GM19025 (cell line): ENCODE results near the gene KCNJ12.
"Not testable (repeated sequence)": the region's sequence is repeated elsewhere in the genome, so short reads cannot be mapped to it uniquely, and the experiment has no call there.

Source experiments
- ATAC-seq: cut with Tn5 transposase; IDR thresholded peaks from one replicate; pipeline ENCODE4 v1.9.1; 2021; ENCODE audit warnings: mild to moderate bottlenecking, low read depth, moderate library complexity; ENCODE audit not compliant: unreplicated experiment

KCNJ12 gene

GRCh38 chr17:21348926-21349261 lies 27.3 kb upstream of the KCNJ12 start:
- ATAC-seq: not testable (repeated sequence)

DNA sequence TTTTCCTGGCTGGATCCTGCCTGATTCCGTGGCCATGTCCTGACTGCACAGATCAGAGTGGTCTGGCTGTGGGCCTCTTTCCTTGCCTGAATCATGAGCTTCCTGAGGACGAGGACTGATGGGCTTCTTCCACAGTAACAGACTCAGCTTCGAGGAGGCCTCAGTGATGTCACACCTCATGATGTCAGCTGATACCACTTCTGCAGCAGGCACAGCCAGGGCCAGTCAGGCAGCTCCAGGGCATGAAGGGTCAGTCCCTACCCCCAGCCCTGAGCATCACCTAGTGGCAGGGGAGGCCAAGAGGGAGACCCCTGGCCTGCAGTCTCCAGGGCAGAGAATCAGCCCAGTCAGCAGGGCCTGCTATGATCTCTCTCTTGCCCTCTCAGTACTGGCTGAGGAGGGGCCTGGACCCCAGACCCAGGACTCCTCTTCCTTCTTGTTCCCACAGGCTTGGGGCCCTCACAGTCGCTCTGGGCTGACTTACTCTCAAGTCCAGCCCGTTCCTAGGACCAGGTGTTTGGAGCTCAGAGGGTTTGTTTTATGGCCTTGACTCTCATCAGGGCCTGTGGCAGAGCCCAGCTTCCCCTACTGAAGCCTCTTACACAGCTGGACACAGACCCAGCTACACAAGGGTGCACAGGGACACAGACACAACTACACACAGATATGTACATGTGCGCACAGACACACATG lies 26.7 kb upstream of the KCNJ12 start:
- ATAC-seq: not testable (repeated sequence)

DNA sequence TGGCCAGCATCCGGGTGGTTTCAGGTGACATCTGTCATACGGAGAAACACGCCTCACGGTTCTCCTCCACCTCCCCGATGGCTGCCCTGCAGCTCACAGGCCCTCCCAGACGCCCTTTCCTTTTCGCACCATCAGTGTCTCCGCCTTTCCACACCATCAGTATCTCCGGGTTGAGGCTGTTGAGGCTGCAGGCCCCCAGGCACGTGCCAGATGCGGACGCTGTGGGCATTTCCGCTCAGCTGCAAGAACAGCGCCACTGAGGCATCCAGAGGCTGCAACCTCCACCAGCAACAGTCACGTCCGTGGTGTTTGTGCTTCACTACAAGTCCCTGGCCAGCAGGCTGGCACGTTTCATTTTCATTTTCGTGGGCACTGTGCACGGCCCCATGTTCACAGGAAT lies 25.7 kb upstream of the KCNJ12 start:
- ATAC-seq: not testable (repeated sequence)

DNA sequence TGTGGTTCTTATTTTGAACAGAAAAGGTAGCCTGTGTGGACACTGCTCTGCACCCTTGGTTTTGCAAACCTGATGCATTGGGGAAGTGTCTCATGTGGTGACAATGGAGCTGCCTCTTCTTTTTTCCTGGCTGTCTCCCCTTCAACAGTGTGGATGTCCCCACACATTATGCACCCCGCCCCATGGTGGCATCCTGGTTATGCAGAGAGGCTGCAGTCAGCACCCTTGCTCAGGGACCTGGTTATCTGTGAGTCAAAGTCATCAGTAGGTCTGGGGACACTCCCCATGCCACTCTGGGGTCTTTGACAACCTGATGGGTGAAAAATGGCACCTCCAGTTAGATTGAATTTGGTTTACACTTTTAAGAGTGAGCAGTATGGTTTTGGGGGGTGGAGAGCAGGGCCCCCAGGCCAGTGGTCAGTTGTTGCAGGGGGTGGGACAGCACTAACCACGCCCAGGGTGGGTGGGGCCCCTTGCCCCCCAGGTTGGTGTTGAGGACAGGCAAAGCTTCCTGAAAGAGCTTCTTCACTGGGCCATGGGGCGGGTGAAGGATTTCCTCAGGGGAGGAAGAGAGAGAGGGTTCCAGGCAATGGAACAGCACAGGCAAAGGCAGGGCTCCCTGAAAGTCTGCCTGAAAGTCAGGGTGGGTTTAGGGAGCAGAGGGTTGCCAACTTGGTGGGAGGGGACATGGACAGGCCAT lies 24.6 kb upstream of the KCNJ12 start:
- no peak for ATAC-seq

- no peak for ATAC-seq
Measured at GRCh38 chr17:21352221-21352980, 23.8 kb upstream of the KCNJ12 start.

- ATAC-seq: no peak
Measured at GRCh38 chr17:21352981-21353265, 23.2 kb upstream of the KCNJ12 start.

GRCh38 chr17:21353326-21354010 lies 22.7 kb upstream of the KCNJ12 start:
- ATAC-seq: no peak

- no peak for ATAC-seq
Measured at GRCh38 chr17:21354796-21355385, 21.3 kb upstream of the KCNJ12 start.

- no peak for ATAC-seq
Measured at GRCh38 chr17:21355586-21355985, 20.6 kb upstream of the KCNJ12 start.

GRCh38 chr17:21356537-21357127 lies 19.5 kb upstream of the KCNJ12 start:
- no peak for ATAC-seq

- ATAC-seq: no peak
Measured at GRCh38 chr17:21357281-21357680, 18.9 kb upstream of the KCNJ12 start.

GRCh38 chr17:21357696-21358656 lies 18.2 kb upstream of the KCNJ12 start:
- ATAC-seq: no peak

DNA sequence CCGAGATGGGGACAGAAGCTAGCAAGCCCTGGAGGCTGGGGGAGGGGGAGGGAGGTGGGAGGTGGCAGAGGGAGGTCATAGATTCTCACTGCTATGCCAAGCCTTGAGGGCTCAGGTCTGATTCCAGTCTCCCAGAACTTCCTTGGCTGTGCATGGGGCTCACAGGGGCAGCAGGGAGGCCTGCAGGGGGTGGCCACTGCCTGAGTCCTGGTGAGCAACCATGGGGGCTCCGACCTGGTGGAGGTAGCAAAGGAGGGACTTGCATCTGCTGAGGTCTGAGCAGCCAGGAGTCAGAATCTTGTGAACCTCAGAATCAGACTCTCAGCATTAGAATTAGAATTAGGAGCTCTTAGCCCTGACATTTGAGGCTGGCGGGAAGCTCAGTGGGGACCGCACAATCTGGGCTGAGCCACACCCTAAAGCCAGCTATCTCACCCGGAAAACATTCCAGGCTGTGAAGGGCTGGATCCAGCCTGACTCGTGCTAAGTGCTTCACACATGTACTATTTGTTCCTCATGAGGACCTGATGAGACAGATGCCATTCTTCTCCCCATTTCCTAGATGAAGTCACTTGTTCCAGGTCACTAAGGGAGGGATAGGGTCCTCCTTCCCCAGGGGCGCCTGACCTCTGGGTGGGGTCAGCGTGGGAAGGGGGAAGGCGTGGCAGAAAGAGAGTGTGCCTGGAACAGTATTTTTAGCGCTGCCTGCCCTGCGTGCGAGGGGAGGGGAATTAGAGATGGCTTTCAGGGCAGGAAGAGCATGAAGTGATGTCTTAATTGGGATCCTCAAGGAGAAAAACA lies 17.3 kb upstream of the KCNJ12 start:
- no peak for ATAC-seq

- ATAC-seq: no peak
Measured at GRCh38 chr17:21359483-21359840, 16.7 kb upstream of the KCNJ12 start.

- ATAC-seq: no peak
Measured at GRCh38 chr17:21360048-21360447, 16.1 kb upstream of the KCNJ12 start.

DNA sequence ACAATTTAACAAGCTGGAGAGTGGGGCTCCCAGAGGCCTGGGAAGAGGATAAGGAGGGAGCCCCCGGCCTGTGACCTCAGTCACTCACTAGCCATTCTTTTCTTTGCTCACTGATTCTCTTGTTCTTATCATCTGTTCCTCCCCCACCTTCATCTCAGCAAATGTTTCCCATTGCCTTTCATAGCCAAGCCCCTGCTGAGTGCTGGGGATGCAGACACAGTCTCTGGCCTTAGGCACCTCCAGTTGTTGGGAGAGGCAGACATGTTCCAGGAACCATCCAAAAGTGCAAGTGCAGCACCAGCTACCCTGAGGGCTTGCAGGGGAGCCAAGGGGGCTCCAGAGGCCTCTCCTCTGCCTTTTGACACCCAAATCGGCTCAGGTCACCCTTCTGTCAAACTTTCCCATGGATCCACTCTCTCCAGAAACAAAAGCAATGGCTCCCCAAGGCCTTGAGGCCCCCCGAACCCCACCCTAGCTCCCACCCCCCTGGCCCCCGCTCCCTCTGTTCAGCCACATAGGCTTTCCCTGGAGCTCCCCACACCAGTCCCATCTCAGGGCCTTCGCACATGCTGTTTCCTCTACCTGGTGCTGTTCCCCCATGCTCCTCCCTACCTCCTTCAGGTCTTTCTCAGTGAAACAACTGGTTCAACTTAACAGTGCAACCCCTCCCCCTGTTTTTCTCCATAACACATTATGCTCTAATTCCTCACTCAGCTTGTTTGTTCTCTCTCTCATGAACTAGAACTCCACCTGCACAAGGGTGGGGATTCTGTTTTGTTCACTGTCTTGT lies 14.9 kb upstream of the KCNJ12 start:
- no peak for ATAC-seq

DNA sequence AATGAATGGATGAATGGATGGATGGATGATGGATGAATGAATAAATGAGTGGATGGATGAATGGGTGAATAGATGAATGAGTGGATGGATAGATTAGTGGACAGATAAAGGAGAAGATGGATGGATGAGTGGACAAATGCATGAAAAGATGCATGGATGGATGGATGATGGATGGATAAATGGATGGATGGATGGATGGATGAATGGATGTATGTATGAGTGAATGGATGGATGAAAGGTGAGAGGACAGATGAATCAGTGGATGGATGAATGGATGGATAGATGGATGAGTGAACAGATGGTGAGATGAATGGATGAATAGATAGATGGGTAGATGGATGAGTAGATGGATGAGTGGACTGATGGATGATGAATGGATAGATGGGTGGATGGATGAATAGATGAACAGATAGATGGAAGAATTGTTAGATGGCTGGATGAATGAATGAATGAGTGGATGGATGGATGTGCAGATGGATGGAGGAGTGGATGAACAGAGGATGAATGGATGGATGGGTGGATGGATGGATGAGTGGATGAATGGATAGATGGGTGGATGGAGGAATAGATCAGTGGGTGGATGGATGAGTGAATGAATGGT lies 13.7 kb upstream of the KCNJ12 start:
- no peak for ATAC-seq
